Measurements from ENCODE around the gene MEG3. TPM values are rescaled to one million over a fixed set of nuclear protein-coding genes. Genes with fewer than 3 reads are reported as not detected.

MEG3 gene
- total RNA-seq, 2 donors from 2014 or later = 5.3 to 15.3 TPM

- peaks cover 17% of the 10 kb centered on the region for H3K4me1 ChIP-seq (ENCODE audit: control insufficient read depth, insufficient read depth, low read length)
- peaks cover 32% of the 10 kb centered on the region for H3K4me1 Mint-ChIP-seq
Measured at GRCh38 chr14:100844421-100844820, 18.5 kb downstream of the MEG3 start.

GRCh38 chr14:100844846-100845245, 18.9 kb downstream of the MEG3 start:
- Histone ChIP-seq H3K4me3 (ENCODE audit: low read length) (no peak overlapping the region), H3K9ac (ENCODE audit: extremely low read depth, low read length, poor library complexity, severe bottlenecking) (no peak overlapping the region), H3K4me1 (ENCODE audit: control insufficient read depth, insufficient read depth, low read length) (peaks cover 16% of the 10 kb centered on the region), H3K27ac (ENCODE audit: low read depth, low read length) (no peak overlapping the region), H3K27me3 (ENCODE audit: control insufficient read depth, insufficient read depth, low read length, poor library complexity, severe bottlenecking) (peaks cover 6% of the 10 kb centered on the region), H3K9me3 (ENCODE audit: control insufficient read depth, low read length) (no peaks in the 10 kb centered on the region), H3K36me3 (ENCODE audit: control insufficient read depth, insufficient read depth, low read length) (no peaks in the 10 kb centered on the region)
- no peak for TF ChIP-seq CTCF (conservative IDR thresholded peaks at IDR 0.05)
- DNase-seq = no peak
- 94 to 99% methylated on average over 11 to 13 of the region's 13 CpGs for WGBS, 2 experiments (ENCODE audit: insufficient coverage in 1 of 2, insufficient read length in 1 of 2)
- no peak overlapping the region for H3K27ac Mint-ChIP-seq
- H3K9me3 Mint-ChIP-seq = no peaks in the 10 kb centered on the region
- H3K4me3 Mint-ChIP-seq = no peak overlapping the region
- no peaks in the 10 kb centered on the region for H3K36me3 Mint-ChIP-seq (ENCODE audit: low read depth)
- H3K27me3 Mint-ChIP-seq (ENCODE audit: insufficient read depth) = no peaks in the 10 kb centered on the region
- peaks cover 28% of the 10 kb centered on the region for H3K4me1 Mint-ChIP-seq

More at GRCh38 chr14:100844421-100844820, 18.5 kb downstream of the MEG3 start:
- Mint-ChIP-seq H3K27me3 (ENCODE audit: insufficient read depth) (no peaks in the 10 kb centered on the region), H3K36me3 (ENCODE audit: low read depth) (no peaks in the 10 kb centered on the region), H3K27ac (no peak overlapping the region), H3K4me3 (no peak overlapping the region), H3K9me3 (no peaks in the 10 kb centered on the region)
- 86 to 88% methylated on average over 8 to 9 of the region's 9 CpGs for WGBS, 2 experiments (ENCODE audit: insufficient coverage in 1 of 2, insufficient read length in 1 of 2)
- TF ChIP-seq CTCF (conservative IDR thresholded peaks at IDR 0.05) = no peak
- no peaks in the 10 kb centered on the region for H3K9me3 ChIP-seq (ENCODE audit: control insufficient read depth, low read length)
- DNase-seq = no peak
- no peak overlapping the region for H3K4me3 ChIP-seq (ENCODE audit: low read length)
- H3K36me3 ChIP-seq (ENCODE audit: control insufficient read depth, insufficient read depth, low read length) = no peaks in the 10 kb centered on the region
- no peak overlapping the region for H3K9ac ChIP-seq (ENCODE audit: extremely low read depth, low read length, poor library complexity, severe bottlenecking)
- H3K27me3 ChIP-seq (ENCODE audit: control insufficient read depth, insufficient read depth, low read length, poor library complexity, severe bottlenecking) = peaks cover 6% of the 10 kb centered on the region
- H3K27ac ChIP-seq (ENCODE audit: low read depth, low read length) = no peak overlapping the region

- Mint-ChIP-seq H3K9me3 (no peaks in the 10 kb centered on the region), H3K27me3 (ENCODE audit: insufficient read depth) (no peaks in the 10 kb centered on the region), H3K27ac (no peak overlapping the region), H3K4me3 (no peak overlapping the region), H3K36me3 (ENCODE audit: low read depth) (no peaks in the 10 kb centered on the region), H3K4me1 (peaks cover 23% of the 10 kb centered on the region)
- peaks cover 15% of the 10 kb centered on the region for H3K4me1 ChIP-seq (ENCODE audit: control insufficient read depth, insufficient read depth, low read length)
- H3K36me3 ChIP-seq (ENCODE audit: control insufficient read depth, insufficient read depth, low read length) = no peaks in the 10 kb centered on the region
- no peak overlapping the region for H3K9ac ChIP-seq (ENCODE audit: extremely low read depth, low read length, poor library complexity, severe bottlenecking)
- H3K9me3 ChIP-seq (ENCODE audit: control insufficient read depth, low read length) = no peaks in the 10 kb centered on the region
- DNase-seq = no peak
- H3K27me3 ChIP-seq (ENCODE audit: control insufficient read depth, insufficient read depth, low read length, poor library complexity, severe bottlenecking) = peaks cover 6% of the 10 kb centered on the region
- H3K4me3 ChIP-seq (ENCODE audit: low read length) = no peak overlapping the region
- no peak overlapping the region for H3K27ac ChIP-seq (ENCODE audit: low read depth, low read length)
- WGBS, 2 experiments (ENCODE audit: insufficient coverage in 1 of 2, insufficient read length in 1 of 2) = 93 to 96% methylated on average over 12 to 17 of the region's 17 CpGs
- no peak for TF ChIP-seq CTCF (conservative IDR thresholded peaks at IDR 0.05)
Measured at GRCh38 chr14:100845341-100845740, 19.4 kb downstream of the MEG3 start.
